HG03442 (cell line): ENCODE measurements around the gene NNT.
"Not testable (repeated sequence)": the region's sequence is repeated elsewhere in the genome, so short reads cannot be mapped to it uniquely, and the experiment has no call there.

ENCODE experiments used
- ATAC-seq: cut with Tn5 transposase; IDR thresholded peaks from one replicate; pipeline ENCODE4 v1.9.1; 2021; ENCODE audit warnings: mild to moderate bottlenecking, moderate library complexity; ENCODE audit not compliant: unreplicated experiment

NNT gene

GRCh38 chr5:43582082-43583005, 20.6 kb upstream of the NNT start:
- ATAC-seq = no peak

GRCh38 chr5:43583724-43584123, 19.3 kb upstream of the NNT start:
- no peak for ATAC-seq

DNA sequence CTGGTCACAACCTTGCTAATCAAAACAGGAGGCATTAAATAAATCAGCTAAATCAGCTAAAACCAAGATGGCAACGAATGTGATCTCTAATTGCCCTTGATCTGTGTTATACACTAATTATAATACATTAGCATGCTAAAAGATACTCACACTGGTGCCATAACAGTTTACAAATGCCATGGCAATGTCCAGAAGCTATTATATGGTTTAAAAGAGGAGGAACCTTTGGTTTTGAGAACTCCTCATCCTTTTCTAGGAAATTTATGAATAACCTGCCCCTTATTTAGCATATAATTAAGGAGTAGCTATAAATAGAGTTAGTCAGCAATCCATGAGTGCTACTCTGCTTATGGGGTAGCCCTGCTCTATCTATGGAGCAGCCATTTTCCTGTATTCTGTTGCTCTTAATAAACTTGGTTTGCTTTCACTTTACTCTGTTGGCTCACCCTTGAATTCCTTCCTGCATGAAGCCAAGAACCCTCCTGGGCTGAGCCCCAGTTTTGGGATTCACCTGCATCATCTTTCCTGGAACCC, 18.7 kb upstream of the NNT start:
- no peak for ATAC-seq

GRCh38 chr5:43588842-43589241, 14.1 kb upstream of the NNT start:
- no peak for ATAC-seq

- no peak for ATAC-seq
These were observed 13.7 kb upstream of the NNT start for GRCh38 chr5:43589310-43589709.

GRCh38 chr5:43590700-43591099, 12.3 kb upstream of the NNT start:
- ATAC-seq = no peak

DNA sequence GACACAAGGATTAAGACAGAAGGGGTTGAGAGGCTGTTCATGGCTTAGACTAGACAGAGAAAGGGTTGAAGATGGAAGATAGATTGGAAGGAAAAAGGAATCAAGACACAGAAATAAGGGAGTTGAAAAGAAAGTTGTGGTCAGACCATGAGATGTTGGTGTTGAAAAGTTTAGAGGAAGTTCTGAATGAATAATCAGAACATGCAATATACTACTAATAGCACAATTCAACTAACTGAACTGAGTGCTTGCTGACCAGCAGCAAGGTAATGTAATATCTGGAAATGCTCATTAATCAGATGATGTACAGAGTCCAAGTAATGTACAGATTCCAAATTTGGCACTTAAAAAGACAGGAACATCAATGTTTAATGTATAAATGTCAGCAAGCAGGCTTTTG, 10.6 kb upstream of the NNT start:
- ATAC-seq = peak; percentile 56

GRCh38 chr5:43598927-43599326, 4.1 kb upstream of the NNT start:
- ATAC-seq = not testable (repeated sequence)

DNA sequence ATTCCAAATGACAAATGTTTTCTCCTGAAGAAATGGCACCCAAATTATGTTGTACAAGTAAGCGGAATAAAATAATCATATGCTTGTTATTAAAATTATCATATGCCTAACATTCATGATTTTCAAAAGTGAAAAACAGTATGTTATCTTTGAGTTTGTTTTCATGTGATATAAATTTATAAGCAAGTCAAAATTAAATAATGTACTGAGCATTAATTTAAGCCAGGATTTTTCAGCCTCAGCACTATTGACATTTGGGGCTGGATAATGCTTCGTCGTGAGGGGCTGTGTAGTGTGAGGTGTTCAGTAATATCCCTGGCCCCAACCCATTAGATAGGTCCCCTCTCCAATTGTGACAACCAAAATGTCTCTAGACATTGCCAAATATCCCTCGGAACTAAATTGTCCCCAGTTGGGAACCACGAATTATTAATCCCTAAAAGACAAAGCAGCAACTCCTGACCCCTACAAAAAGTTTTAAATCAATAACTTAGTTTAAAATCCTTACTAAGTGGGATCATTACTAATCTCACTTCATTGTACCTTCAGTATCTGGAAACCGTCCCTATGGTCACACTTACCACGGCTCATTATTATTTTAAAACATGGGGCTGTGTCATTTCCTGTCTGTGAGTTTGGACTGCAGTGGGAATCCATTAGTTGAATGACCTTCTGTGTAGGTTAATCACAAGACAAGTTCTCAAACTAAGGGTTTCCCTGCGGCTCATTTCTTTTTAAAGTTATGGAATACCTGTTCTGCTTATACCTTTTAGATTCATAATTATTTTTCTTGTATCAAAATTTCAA, 1.3 kb upstream of the NNT start:
- ATAC-seq = peak; percentile 29

GRCh38 chr5:43603344-43604217, 601 bp downstream of the NNT start:
- peak; percentile 52 for ATAC-seq

- no peak for ATAC-seq
These were observed 1.7 kb downstream of the NNT start for GRCh38 chr5:43604699-43605098.

- no peak for ATAC-seq
These were observed 3.4 kb downstream of the NNT start for GRCh38 chr5:43606351-43606750.

DNA sequence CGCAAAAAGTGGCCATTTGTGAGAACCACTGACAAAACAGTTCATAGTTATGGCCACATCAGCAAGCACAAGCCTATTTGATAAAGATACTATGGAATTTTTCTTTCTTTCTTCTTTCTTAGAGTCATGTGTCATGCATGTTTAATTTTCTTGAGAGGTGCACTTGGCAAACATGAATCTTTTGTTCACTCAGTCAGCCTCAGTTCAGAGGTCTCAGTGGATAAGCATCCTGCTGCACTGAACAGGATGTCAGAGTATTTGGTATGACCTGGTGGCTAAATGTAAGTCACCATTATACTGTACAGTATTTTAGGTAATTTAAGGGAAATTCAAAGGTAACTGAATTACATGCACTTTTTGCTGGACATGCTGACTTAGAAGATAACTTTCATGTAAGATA, 5.4 kb downstream of the NNT start:
- ATAC-seq = no peak

GRCh38 chr5:43609752-43610151, 6.8 kb downstream of the NNT start:
- ATAC-seq = peak; percentile 94

- ATAC-seq = no peak
These were observed 10.4 kb downstream of the NNT start for GRCh38 chr5:43613370-43613769.

DNA sequence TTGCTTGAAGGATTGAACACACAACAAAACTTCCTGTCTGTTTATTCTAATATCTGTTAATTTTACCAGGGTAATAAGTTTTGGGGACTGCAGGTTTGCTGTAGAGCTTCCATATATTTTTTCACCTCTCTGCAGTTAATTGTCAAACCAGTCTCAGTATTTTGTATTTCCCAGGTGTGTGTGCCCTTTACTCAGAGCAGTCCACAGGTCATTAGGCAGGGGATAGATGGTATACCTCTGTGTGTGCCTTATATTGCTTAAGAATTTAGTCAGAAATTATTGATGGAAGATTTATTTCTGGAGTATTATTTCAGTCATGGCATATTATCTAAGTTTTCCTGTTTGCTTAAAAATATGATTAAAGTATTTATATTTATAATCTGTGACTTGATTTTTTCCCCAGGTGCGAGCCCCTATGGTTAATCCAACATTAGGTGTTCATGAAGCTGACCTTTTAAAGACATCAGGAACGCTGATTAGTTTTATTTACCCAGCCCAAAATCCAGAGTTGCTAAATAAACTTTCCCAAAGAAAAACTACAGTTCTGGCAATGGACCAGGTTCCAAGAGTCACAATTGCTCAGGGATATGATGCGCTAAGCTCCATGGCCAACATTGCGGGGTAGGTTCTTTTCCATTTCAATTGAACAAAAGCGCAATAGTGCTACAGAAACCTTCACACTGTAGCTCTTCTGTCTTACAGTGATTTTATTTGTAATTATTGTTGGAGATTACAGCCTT, 12.6 kb downstream of the NNT start:
- ATAC-seq = no peak

- no peak for ATAC-seq
These were observed 13.6 kb downstream of the NNT start for GRCh38 chr5:43616535-43616934.

DNA sequence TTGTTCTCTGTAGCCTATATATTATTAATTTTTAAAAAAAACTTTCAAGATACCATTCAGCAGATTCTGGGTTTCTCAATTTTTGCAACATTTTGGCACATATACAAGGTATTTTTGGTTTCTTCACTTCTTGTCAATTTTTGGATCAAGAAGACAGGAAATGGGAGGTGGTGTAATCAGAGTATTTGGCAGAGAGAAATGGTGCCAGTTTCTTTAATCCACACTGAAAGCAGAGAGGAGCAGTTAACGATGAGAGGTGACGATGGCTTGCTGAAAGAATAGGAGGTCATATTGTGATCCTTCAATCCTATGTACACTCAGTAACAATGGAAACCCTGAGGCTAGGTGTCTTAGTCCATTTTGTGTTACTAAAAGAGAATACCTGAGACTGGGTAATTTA, 16.4 kb downstream of the NNT start:
- no peak for ATAC-seq

- no peak for ATAC-seq
These were observed 16.9 kb downstream of the NNT start for GRCh38 chr5:43619911-43620310.

DNA sequence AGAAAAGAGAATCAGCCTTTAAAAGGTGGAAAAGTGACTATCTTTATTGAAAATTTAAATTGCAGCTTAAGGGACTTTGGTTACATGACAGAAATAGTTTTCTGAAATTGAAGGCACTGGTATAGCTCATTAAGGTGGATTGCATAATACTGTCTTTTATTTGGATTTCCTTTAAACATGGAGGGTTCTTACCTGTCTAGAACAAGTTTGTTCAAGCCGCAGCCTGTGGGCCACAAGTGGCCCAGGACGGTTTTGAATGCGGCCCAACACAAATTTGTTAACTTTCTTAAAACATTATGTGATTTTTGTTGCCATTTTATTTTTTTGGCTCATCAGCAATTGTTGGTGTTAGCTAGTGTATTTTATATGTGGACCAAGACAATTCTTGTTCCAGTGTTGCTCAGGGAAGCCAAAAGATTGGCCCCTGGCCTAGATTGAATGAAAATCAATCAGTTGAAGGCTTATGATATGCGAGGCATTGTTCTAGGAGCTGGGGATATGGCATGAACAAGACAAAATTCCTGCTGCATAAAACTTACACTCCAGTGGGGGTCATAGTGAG, 18.0 kb downstream of the NNT start:
- no peak for ATAC-seq
